GM19452 (cell line): ENCODE results near the gene NUBPL.
"Not testable (repeated sequence)": the region's sequence is repeated elsewhere in the genome, so short reads cannot be mapped to it uniquely, and the experiment has no call there.

ENCODE experiments used
- ATAC-seq: cut with Tn5 transposase; IDR thresholded peaks from one replicate; pipeline ENCODE4 v1.9.1; 2021; ENCODE audit not compliant: unreplicated experiment

NUBPL gene

GRCh38 chr14:31578266-31578665, 17.1 kb downstream of the NUBPL start:
- no peak for ATAC-seq

GRCh38 chr14:31578792-31579501, 17.7 kb downstream of the NUBPL start:
- no peak for ATAC-seq

GRCh38 chr14:31580234-31580633, 19.0 kb downstream of the NUBPL start:
- no peak for ATAC-seq

- ATAC-seq = no peak
These were observed 21.1 kb downstream of the NUBPL start for GRCh38 chr14:31582286-31582691.

- no peak for ATAC-seq
These were observed 21.7 kb downstream of the NUBPL start for GRCh38 chr14:31582836-31583452.

- ATAC-seq = no peak
These were observed 29.0 kb downstream of the NUBPL start for GRCh38 chr14:31590206-31590605.

GRCh38 chr14:31592122-31592521, 30.9 kb downstream of the NUBPL start:
- ATAC-seq = no peak

- ATAC-seq = no peak
These were observed 31.4 kb downstream of the NUBPL start for GRCh38 chr14:31592631-31593030.

- ATAC-seq = no peak
These were observed 35.3 kb downstream of the NUBPL start for GRCh38 chr14:31596342-31597095.

GRCh38 chr14:31605702-31606101, 44.5 kb downstream of the NUBPL start:
- no peak for ATAC-seq

GRCh38 chr14:31611778-31612433, 50.7 kb downstream of the NUBPL start:
- ATAC-seq = no peak

- ATAC-seq = no peak
These were observed 52.0 kb downstream of the NUBPL start for GRCh38 chr14:31613188-31613587.

GRCh38 chr14:31618884-31619283, 57.7 kb downstream of the NUBPL start:
- ATAC-seq = not testable (repeated sequence)

- ATAC-seq = no peak
These were observed 58.2 kb downstream of the NUBPL start for GRCh38 chr14:31619440-31619839.

- ATAC-seq = not testable (repeated sequence)
These were observed 59.7 kb downstream of the NUBPL start for GRCh38 chr14:31620898-31621297.

GRCh38 chr14:31622060-31622459, 60.9 kb downstream of the NUBPL start:
- ATAC-seq = no peak

- not testable (repeated sequence) for ATAC-seq
These were observed 91.7 kb downstream of the NUBPL start for GRCh38 chr14:31652900-31653299.

- ATAC-seq = no peak
These were observed 96.7 kb downstream of the NUBPL start for GRCh38 chr14:31657917-31658316.

GRCh38 chr14:31659278-31659677, 98.1 kb downstream of the NUBPL start:
- ATAC-seq = no peak

- no peak for ATAC-seq
These were observed 99.0 kb downstream of the NUBPL start for GRCh38 chr14:31660191-31660590.

GRCh38 chr14:31660728-31661127, 99.5 kb downstream of the NUBPL start:
- no peak for ATAC-seq
